GM23248 (cell line): Measurements from ENCODE around the gene CENPT.

Experiments
- EZH2 ChIP-seq: fragments of 200-600 bp; sonication (generic); IDR thresholded peaks from 2 replicates; pipeline ENCODE4 v1.6.1; 2018; ENCODE audit warnings: antibody characterized with exemption, mild to moderate bottlenecking; ENCODE audit not compliant: insufficient read depth, poor library complexity, severe bottlenecking
- EZH2phosphoT487 ChIP-seq: fragments of 200-600 bp; sonication (generic); IDR thresholded peaks from 2 replicates; pipeline ENCODE4 v1.6.1; 2018; ENCODE audit warnings: antibody characterized with exemption, moderate library complexity, mild to moderate bottlenecking, low read depth; ENCODE audit not compliant: insufficient read depth

DNA sequence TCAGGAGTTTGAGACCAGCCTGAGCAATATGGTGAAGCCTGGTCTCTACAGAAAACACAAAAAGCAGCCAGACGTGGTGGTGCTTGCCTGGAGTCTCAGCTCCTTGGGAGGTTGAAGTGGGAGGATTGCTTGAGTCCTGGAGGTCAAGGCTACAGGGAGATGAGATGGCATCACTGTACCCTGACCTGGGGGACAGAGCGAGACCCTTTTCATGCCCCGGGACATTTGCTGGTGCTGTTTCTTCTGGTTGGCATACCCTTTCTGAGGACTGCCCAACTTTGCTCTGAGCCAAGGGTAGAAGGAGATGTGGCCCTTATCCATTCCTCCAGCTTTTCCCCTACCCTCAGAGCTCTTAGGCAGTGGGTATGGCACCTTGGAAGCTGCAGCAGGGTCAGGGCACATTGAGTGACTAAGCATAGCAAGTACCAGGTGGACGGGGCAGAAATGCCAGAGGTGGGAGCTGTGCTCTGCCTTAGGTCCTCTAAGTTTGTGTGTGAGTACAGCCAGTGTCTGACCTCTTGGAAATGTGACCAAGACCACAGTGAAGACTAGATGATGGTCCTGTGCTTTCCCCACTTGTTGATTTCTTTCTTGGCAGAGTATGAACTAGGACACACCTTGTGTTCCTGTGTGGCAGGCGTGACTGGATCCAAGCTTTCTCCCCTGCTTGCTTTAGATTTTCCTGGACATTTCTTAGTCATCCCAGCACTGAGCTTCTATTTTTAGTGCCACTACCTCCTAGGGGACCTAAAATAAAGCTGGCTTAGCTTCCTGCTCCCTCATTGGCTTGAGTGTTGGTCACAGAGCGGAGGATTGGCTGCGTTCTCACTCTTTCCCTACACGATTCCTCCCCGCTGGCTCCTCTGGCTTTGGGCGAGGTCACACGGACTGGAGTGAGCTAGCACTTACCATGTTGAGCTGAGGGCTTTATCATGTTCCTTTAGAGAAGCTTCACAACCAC, 15.4 kb upstream of the CENPT start:
- TF ChIP-seq EZH2 (no peak), EZH2phosphoT487 (no peak)
